ENCODE results near the gene RUVBL2.
"Not testable (repeated sequence)": the region's sequence is repeated elsewhere in the genome, so short reads cannot be mapped to it uniquely, and the experiment has no call there.

Gene RUVBL2

DNA sequence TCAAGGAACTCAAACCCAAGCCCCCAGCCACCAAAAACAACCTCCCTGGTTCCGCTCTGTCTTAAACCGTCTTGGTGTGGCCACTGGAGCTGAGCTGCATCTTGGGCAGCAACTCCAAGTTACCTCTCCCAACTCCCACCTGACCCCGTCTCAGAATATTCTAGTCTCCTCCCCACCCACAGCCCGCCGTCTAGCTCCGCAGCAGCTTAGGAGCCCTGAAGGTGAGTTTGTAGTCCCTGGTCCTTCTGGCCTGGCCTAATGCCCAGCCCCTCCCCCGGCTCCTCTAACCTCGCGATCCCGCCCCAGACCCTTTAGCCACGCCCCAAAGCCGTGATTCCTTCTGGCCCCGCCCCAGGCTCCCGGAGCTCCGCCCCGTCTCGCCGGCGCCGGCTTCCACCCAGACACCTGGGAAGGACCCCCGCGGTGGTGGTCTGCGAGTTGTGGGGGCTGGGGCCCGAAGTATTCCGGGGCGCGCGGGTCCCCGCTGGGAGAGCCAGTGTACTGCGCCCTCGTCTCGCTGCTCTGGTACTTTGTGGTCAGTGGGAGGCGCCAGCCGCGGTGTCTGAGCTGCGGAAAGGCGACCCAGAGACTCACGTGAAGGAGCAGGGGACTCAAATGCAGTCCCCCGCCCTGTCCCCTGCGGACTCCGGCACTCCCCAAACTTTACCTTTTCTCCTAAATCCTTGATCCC lies 25.7 kb downstream of the RUVBL2 start:
- DNase-seq: peak; percentile 80
- TF ChIP-seq, protein P1, sequence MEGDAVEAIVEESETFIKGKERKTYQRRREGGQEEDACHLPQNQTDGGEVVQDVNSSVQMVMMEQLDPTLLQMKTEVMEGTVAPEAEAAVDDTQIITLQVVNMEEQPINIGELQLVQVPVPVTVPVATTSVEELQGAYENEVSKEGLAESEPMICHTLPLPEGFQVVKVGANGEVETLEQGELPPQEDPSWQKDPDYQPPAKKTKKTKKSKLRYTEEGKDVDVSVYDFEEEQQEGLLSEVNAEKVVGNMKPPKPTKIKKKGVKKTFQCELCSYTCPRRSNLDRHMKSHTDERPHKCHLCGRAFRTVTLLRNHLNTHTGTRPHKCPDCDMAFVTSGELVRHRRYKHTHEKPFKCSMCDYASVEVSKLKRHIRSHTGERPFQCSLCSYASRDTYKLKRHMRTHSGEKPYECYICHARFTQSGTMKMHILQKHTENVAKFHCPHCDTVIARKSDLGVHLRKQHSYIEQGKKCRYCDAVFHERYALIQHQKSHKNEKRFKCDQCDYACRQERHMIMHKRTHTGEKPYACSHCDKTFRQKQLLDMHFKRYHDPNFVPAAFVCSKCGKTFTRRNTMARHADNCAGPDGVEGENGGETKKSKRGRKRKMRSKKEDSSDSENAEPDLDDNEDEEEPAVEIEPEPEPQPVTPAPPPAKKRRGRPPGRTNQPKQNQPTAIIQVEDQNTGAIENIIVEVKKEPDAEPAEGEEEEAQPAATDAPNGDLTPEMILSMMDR (IDR thresholded peaks at IDR 0.05; ENCODE audit: low read depth, low read length): peak; percentile 49
- Histone ChIP-seq H3K36me3 (peaks cover 18% of the 10 kb centered on the region), H3K9me3 (ENCODE audit: severe bottlenecking) (no peaks in the 10 kb centered on the region), H3K27me3 (ENCODE audit: insufficient read depth, low read depth, severe bottlenecking) (no peaks in the 10 kb centered on the region), H3K27ac (no peak overlapping the region; the same call in 1 of the 2 replicates), H3K4me3 (ENCODE audit: low read depth, low read length) (peak overlapping the region; percentile 26)

DNA sequence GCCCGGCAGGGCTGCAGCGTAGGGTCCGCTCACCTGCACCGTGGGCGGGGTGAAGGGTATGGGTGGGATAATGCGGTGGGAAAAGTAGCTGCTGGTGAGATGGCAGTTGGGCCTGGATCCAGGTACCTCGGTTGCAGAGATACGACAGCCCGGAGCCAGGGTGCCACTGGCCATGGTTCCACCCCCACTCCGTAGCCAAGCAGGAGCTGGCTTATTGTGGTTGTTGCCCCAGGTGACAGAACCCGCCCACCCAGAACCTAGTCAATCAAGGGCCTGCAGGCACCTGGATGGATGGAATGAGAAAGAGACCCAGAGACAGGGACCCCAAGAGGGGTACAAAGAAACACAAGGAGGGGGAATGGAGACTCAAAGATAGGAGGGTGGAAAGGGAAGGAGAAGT lies 26.7 kb downstream of the RUVBL2 start:
- no peak overlapping the region for H3K27ac ChIP-seq
- TF ChIP-seq, protein P1 (IDR thresholded peaks at IDR 0.05; ENCODE audit: low read depth, low read length): no peak
- no peaks in the 10 kb centered on the region for H3K9me3 ChIP-seq (ENCODE audit: severe bottlenecking)
- H3K36me3 ChIP-seq: peaks cover 9% of the 10 kb centered on the region
- H3K27me3 ChIP-seq (ENCODE audit: insufficient read depth, low read depth, severe bottlenecking): no peaks in the 10 kb centered on the region
- H3K4me3 ChIP-seq (ENCODE audit: low read depth, low read length): no peak overlapping the region
- DNase-seq: peak; percentile 47

DNA sequence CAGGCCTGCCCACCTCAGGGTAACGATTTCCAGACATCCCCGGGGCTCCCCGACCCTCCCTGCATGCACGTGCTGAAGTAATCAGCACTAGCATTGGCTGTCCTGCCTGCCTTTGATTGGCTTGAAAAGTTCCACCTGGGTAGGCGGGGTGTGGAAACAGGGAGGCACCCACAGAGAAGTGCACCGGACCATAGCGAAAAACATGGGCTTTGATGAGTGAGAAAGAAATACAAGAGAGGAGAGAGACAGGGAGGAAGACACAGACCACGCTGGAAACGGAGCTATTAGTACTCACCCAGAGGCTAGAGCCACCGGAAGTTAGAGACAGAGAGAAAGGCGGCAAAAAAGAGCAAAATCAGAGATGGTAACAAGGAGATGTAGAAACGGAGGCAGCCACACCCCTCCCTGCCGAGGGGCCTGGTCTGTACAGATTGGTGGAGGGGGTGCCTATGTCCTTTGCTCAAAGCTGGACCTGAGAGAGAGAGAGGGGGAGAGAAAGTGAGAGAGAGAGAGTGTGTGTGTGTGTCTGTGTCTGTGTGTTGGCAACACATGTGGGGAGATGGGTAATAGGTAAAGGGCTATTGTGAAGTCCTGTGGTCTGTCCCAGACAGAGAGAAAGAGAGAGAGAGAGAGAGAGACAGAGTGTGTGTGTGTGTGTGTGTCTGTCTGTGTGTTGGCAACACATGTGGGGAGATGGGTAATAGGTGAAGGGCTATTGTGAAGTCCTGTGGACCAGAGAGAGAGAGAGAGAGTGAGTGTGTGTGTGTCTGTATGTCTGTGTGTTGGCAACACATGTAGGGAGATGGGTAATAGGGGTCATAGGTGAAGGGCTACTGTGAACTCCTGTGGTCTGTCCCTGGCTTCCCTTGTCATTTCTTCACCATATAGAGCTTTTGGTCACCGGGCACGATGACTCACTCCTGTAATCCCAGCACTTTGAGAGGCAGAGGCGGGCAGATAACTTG lies 27.5 kb downstream of the RUVBL2 start:
- DNase-seq: no peak
- TF ChIP-seq, protein P1 (IDR thresholded peaks at IDR 0.05; ENCODE audit: low read depth, low read length): no peak
- no peak overlapping the region for H3K27ac ChIP-seq
- no peaks in the 10 kb centered on the region for H3K9me3 ChIP-seq (ENCODE audit: severe bottlenecking)
- peaks cover under 1% of the 10 kb centered on the region; the same call in 1 of the 2 replicates for H3K36me3 ChIP-seq
- no peaks in the 10 kb centered on the region for H3K27me3 ChIP-seq (ENCODE audit: insufficient read depth, low read depth, severe bottlenecking)
- no peak overlapping the region for H3K4me3 ChIP-seq (ENCODE audit: low read depth, low read length)

DNA sequence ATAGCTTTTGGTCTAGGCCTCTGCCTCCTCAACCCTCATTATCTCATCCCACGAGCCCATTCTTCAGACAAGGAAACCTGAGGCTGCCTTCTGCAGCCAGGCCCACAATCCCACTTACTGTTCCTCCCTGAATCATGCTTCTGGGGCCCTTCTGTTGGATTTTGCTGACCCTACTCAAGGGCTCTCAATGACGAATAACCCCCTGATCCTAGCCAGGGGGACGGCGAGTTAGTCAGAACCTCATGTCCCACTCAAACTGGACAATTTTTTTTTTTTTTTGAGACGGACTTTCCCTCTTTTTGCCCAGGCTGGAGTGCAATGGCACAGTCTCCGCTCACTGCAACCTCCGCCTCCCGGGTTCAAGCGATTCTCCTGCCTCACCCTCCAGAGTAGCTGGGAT lies 28.4 kb downstream of the RUVBL2 start:
- H3K27me3 ChIP-seq (ENCODE audit: insufficient read depth, low read depth, severe bottlenecking): no peaks in the 10 kb centered on the region
- TF ChIP-seq, protein P1 (IDR thresholded peaks at IDR 0.05; ENCODE audit: low read depth, low read length): no peak
- no peak overlapping the region for H3K27ac ChIP-seq
- no peak for DNase-seq
- H3K36me3 ChIP-seq: no peaks in the 10 kb centered on the region
- H3K4me3 ChIP-seq (ENCODE audit: low read depth, low read length): no peak overlapping the region
- no peaks in the 10 kb centered on the region for H3K9me3 ChIP-seq (ENCODE audit: severe bottlenecking)

DNA sequence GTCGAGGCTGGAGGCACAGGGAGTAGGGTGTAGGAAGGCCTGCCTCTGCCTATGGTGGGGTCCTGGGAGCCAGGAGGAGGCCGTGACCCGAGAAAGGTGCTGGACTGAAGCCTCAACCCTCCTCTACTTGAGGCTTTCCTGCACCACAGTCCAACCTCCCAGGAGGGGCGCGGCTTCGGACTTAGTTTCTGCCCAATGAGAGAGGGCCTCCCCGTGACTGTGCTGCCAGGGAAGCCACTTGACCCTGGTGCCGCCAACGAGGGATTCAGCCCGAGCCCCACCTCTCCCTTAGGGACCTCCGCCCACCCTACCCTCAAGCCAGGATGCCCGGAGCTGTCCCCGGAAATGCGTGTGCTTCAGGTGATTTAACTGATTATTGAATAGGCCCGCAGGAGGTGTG lies 30.5 kb downstream of the RUVBL2 start, which contains the start of gene CGB3:
TSS of gene CGB3 (minus strand) at position 101 of the 400 bp plus-strand sequence. CDS start 362 bp downstream, outside the sequence.
- not testable (repeated sequence) for H3K4me3 ChIP-seq (ENCODE audit: low read depth, low read length); H3K36me3 ChIP-seq; H3K27me3 ChIP-seq (ENCODE audit: insufficient read depth, low read depth, severe bottlenecking); H3K27ac ChIP-seq; H3K9me3 ChIP-seq (ENCODE audit: severe bottlenecking); DNase-seq

DNA sequence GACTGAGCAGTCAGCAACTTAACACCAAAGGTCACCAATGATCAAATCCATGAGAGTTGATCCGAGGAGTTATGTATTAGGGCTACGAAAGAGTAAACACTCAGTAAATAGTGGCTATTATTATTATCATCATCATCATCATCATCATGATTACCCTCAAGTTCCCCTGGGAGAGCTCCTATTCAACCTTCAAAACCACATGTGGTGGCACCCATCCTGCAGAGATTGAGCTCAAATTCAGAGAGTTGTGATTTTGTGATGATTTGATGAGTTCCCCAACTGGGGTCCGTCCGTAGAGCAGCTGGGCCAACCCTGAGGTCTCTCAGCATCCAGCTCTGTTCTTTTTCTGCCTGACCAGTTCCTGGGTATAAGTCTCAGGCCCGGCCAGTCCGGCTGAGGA lies 31.4 kb downstream of the RUVBL2 start:
- not testable (repeated sequence) for H3K4me3 ChIP-seq (ENCODE audit: low read depth, low read length); H3K27ac ChIP-seq; H3K9me3 ChIP-seq (ENCODE audit: severe bottlenecking); H3K27me3 ChIP-seq (ENCODE audit: insufficient read depth, low read depth, severe bottlenecking); DNase-seq; H3K36me3 ChIP-seq

DNA sequence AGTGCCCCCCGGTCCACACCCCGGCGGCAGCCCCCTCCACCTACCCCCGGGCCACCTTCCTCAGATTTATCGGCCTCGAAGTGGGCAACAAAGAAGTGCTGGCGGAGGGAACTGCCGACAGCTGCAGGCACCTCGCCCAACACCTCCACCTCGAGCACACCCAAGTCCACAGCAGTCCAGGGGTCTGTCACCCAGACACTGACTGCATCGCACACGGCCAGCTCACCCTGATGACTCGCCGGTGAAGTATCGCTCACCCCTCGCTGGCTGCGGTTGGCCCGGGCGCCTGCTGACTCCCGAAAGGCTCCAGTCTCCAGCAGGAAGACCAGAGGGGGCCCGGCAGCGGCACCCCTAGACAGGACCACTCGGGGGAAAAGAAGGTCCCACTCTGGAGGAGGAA lies 31.9 kb downstream of the RUVBL2 start:
- not testable (repeated sequence) for DNase-seq; H3K27me3 ChIP-seq (ENCODE audit: insufficient read depth, low read depth, severe bottlenecking); H3K4me3 ChIP-seq (ENCODE audit: low read depth, low read length); H3K27ac ChIP-seq; H3K9me3 ChIP-seq (ENCODE audit: severe bottlenecking); H3K36me3 ChIP-seq

DNA sequence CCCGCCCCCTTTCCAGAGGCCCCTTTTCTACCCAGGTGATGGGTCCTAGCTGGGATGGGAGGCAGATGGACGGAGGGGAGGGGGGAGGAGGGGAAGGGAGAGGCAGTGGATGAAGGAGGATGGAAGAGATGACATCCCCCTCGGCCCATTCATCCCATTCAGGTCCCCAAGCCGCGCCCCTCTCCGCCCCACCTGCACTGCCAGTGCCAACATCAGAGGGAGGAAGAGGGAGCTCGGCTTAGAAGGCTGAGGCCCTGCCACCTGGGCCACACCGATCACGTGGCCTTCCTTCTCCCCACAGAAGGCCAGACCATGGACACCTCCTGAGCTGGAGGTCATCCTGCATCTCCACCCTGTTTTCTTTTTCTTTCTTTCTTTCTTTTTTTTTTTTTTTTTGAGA lies 35.0 kb downstream of the RUVBL2 start:
- H3K4me3 ChIP-seq (ENCODE audit: low read depth, low read length); DNase-seq: not testable (repeated sequence)

DNA sequence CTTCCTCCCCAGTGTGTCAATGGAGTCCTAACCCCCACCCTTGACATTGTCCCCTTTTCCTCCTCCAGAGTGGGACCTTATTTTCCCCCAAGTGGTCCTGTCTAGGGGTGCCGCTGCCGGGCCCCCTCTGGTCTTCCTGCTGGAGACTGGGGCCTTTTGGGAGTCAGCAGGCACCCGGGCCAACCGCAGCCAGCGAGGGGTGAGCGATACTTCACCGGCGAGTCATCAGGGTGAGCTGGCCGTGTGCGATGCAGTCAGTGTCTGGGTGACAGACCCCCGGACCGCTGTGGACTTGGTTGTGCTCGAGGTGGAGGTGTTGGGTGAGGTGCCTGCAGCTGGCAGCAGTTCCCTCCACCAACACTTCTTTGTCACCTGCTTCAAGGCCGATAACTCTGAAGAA lies 36.1 kb downstream of the RUVBL2 start:
- H3K27me3 ChIP-seq (ENCODE audit: insufficient read depth, low read depth, severe bottlenecking); H3K4me3 ChIP-seq (ENCODE audit: low read depth, low read length); H3K36me3 ChIP-seq; H3K27ac ChIP-seq; DNase-seq; H3K9me3 ChIP-seq (ENCODE audit: severe bottlenecking): not testable (repeated sequence)

More for the DNA sequence above, 35.0 kb downstream of the RUVBL2 start:
- H3K36me3 ChIP-seq; H3K27ac ChIP-seq; H3K27me3 ChIP-seq (ENCODE audit: insufficient read depth, low read depth, severe bottlenecking); H3K9me3 ChIP-seq (ENCODE audit: severe bottlenecking): not testable (repeated sequence)

DNA sequence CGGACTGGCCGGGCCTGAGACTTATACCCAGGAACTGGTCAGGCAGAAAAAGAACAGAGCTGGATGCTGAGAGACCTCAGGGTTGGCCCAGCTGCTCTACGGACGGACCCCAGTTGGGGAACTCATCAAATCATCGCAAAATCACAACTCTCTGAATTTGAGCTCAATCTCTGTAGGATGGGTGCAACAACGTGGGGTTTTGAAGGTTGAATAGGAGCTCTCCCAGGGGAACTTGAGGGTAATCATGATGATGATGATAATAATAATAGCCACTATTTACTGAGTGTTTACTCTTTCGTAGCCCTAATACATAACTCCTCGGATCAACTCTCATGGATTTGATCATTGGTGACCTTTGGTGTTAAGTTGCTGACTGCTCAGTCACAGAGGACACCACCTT lies 36.6 kb downstream of the RUVBL2 start:
- H3K27me3 ChIP-seq (ENCODE audit: insufficient read depth, low read depth, severe bottlenecking); H3K4me3 ChIP-seq (ENCODE audit: low read depth, low read length); DNase-seq; H3K27ac ChIP-seq; H3K36me3 ChIP-seq; H3K9me3 ChIP-seq (ENCODE audit: severe bottlenecking): not testable (repeated sequence)
